Measurements from ENCODE around the gene DSEL. TPM values are rescaled to one million over a fixed set of nuclear protein-coding genes. Genes with fewer than 3 reads are reported as not detected.

The DSEL gene
- total and polyA plus RNA-seq, 2 donors (not counting 1 experiment from before 2014, with no cell fraction given) = 0.10 to 0.37 TPM

DNA sequence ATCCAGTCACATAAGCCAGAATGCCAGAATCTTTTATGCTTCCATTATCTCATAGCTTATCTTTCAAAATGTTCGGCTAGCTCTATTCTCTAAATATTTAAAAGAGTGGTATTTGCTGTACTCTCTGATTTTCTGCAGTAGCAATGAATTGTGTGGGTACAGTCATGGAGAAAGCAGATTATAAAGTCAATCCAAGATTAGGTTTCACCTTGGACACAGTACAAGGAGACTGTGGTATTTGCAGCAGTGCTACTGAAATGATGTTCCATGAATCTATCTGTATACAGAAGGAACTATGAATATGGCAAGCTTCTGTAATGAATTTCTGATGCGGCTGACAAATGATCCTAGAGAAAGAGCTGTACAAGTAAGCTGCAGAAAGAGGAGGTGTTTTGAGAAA, 15.4 kb upstream of the DSEL start:
- H3K4me3 ChIP-seq (ENCODE audit: control extremely low read depth in 1 of 5, extremely low read depth in 1 of 5, insufficient read depth in 1 of 5, low read depth in 2 of 5, low read length in 4 of 5) = no peak overlapping the region
- DNase-seq = no peak
- no peak overlapping the region for H3K27ac ChIP-seq (ENCODE audit: low read length in 2 of 2)
- no peaks in the 10 kb centered on the region for H3K36me3 ChIP-seq (replicated peaks in 1 of 2; ENCODE audit: control extremely low read depth in 1 of 2, control insufficient read depth in 1 of 2, extremely low read depth in 1 of 2, insufficient read depth in 2 of 2, low read length in 1 of 2)
- ATAC-seq (ENCODE audit: low read depth) = no peak
- H3K27me3 ChIP-seq (replicated peaks in 1 of 4; ENCODE audit: control extremely low read depth in 1 of 4, control insufficient read depth in 3 of 4, insufficient read depth in 4 of 4, low read length in 3 of 4) = no peaks in the 10 kb centered on the region
- no peaks in the 10 kb centered on the region for H3K79me2 ChIP-seq (ENCODE audit: control insufficient read depth, insufficient read depth, low read length)
- ChIA-PET POLR2A (no interaction called here), CTCF (no interaction called here)
- Mint-ChIP-seq H3K9me3 (ENCODE audit: insufficient read depth) (no peaks in the 10 kb centered on the region), H3K27me3 (peaks cover 4% of the 10 kb centered on the region), H3K27ac (no peak overlapping the region), H3K4me3 (no peak overlapping the region), H3K4me1 (no peaks in the 10 kb centered on the region)
- H3K9ac ChIP-seq (ENCODE audit: low read length) = no peak overlapping the region
- no peaks in the 10 kb centered on the region for H4K20me1 ChIP-seq (ENCODE audit: control insufficient read depth, insufficient read depth, low read length, poor library complexity, severe bottlenecking)
- 100% methylated on average over 1 of the region's 2 CpGs for WGBS (ENCODE audit: insufficient coverage)
- no peak overlapping the region for H3K4me2 ChIP-seq (replicated peaks; ENCODE audit: low read depth, low read length, poor library complexity, severe bottlenecking)
- H3K9me3 ChIP-seq (ENCODE audit: control extremely low read depth in 1 of 3, control insufficient read depth in 2 of 3, insufficient read depth in 1 of 3, low read length in 2 of 3) = no peaks in the 10 kb centered on the region
- H3K4me1 ChIP-seq (ENCODE audit: control insufficient read depth in 2 of 2, insufficient read depth in 2 of 2, low read length in 2 of 2) = no peaks in the 10 kb centered on the region
- H2AFZ ChIP-seq (ENCODE audit: insufficient read depth, low read depth, low read length, poor library complexity, severe bottlenecking) = no peak overlapping the region
- intact Hi-C loops (cut with micrococcal nuclease) = no loop called here
- no peak for TF ChIP-seq EZH2 (IDR thresholded peaks at IDR 0.05; ENCODE audit: borderline replicate concordance, insufficient read depth, low read depth, low read length, poor library complexity, severe bottlenecking)
- TF ChIP-seq, protein P1, sequence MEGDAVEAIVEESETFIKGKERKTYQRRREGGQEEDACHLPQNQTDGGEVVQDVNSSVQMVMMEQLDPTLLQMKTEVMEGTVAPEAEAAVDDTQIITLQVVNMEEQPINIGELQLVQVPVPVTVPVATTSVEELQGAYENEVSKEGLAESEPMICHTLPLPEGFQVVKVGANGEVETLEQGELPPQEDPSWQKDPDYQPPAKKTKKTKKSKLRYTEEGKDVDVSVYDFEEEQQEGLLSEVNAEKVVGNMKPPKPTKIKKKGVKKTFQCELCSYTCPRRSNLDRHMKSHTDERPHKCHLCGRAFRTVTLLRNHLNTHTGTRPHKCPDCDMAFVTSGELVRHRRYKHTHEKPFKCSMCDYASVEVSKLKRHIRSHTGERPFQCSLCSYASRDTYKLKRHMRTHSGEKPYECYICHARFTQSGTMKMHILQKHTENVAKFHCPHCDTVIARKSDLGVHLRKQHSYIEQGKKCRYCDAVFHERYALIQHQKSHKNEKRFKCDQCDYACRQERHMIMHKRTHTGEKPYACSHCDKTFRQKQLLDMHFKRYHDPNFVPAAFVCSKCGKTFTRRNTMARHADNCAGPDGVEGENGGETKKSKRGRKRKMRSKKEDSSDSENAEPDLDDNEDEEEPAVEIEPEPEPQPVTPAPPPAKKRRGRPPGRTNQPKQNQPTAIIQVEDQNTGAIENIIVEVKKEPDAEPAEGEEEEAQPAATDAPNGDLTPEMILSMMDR (IDR thresholded peaks at IDR 0.05) = no peak

DNA sequence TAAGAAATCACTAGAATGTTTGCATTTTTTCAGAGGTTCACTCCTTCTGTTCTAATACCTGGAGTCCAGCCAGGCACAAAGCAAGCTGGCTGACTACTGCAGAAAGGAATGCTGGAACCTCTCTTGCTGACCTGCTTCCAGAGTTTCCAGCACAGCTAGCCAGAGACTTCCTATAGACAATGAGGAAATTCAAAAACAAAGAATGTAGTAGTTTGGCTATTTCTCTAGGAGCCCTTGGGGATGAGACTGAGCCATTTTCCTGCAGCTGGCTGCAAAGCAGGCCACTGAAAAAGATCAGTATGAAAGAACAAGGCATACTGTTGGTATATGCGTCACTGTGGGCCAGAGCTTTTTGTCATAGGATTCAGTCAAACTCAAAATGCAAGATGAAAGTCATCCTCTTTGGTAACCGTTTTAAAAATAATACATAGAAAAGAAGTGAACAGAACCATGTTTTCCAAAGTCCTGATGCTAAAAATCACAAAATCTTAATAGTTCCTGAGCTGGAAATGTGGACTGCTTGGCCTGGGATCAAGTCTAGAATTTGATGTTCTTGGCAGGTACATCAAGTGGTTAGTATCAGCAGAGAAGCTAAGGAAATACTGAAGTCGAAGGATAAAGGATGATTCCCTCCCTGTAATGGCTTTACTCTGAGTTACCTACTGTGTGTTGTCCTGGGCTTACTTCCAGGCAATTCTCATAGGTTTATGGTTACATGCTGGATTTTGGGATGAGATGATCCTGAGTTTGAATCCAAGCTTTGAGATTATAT, 9.0 kb upstream of the DSEL start:
- peaks cover 35% of the 10 kb centered on the region for H3K27me3 Mint-ChIP-seq
- no peak overlapping the region for H3K4me3 Mint-ChIP-seq
- CTCF ChIA-PET = no interaction called here
- no peaks in the 10 kb centered on the region for H4K20me1 ChIP-seq (ENCODE audit: control insufficient read depth, insufficient read depth, low read length, poor library complexity, severe bottlenecking)
- H3K27me3 ChIP-seq (replicated peaks in 1 of 4; ENCODE audit: control extremely low read depth in 1 of 4, control insufficient read depth in 3 of 4, insufficient read depth in 4 of 4, low read length in 3 of 4) = peaks cover 0 to 14% (median 9%) of the 10 kb centered on the region in 4 experiments
- H3K9ac ChIP-seq (ENCODE audit: low read length) = no peak overlapping the region
- H3K4me1 ChIP-seq (ENCODE audit: control insufficient read depth in 2 of 2, insufficient read depth in 2 of 2, low read length in 2 of 2) = no peaks in the 10 kb centered on the region
- H3K9me3 Mint-ChIP-seq (ENCODE audit: insufficient read depth) = no peaks in the 10 kb centered on the region
- no peaks in the 10 kb centered on the region for H3K36me3 ChIP-seq (replicated peaks in 1 of 2; ENCODE audit: control extremely low read depth in 1 of 2, control insufficient read depth in 1 of 2, extremely low read depth in 1 of 2, insufficient read depth in 2 of 2, low read length in 1 of 2)
- H3K9me3 ChIP-seq (ENCODE audit: control extremely low read depth in 1 of 3, control insufficient read depth in 2 of 3, insufficient read depth in 1 of 3, low read length in 2 of 3) = no peaks in the 10 kb centered on the region
- H3K27ac Mint-ChIP-seq = no peak overlapping the region
- no peak overlapping the region for H3K27ac ChIP-seq (ENCODE audit: low read length in 2 of 2)
- H2AFZ ChIP-seq (ENCODE audit: insufficient read depth, low read depth, low read length, poor library complexity, severe bottlenecking) = no peak overlapping the region
- DNase-seq (no peak), ATAC-seq (ENCODE audit: low read depth) (no peak)
- no peaks in the 10 kb centered on the region for H3K4me1 Mint-ChIP-seq
- no peak overlapping the region for H3K4me2 ChIP-seq (replicated peaks; ENCODE audit: low read depth, low read length, poor library complexity, severe bottlenecking)
- H3K4me3 ChIP-seq (ENCODE audit: control extremely low read depth in 1 of 5, extremely low read depth in 1 of 5, insufficient read depth in 1 of 5, low read depth in 2 of 5, low read length in 4 of 5) = no peak overlapping the region
- 60% methylated on average over 1 of the region's 3 CpGs for WGBS (ENCODE audit: insufficient coverage)
- intact Hi-C loops (cut with micrococcal nuclease) = no loop called here
- TF ChIP-seq EZH2 (IDR thresholded peaks at IDR 0.05; ENCODE audit: borderline replicate concordance, insufficient read depth, low read depth, low read length, poor library complexity, severe bottlenecking) = no peak
- TF ChIP-seq, protein P1 (IDR thresholded peaks at IDR 0.05) = no peak
- no peaks in the 10 kb centered on the region for H3K79me2 ChIP-seq (ENCODE audit: control insufficient read depth, insufficient read depth, low read length)
- POLR2A ChIA-PET = no interaction called here
